ENCODE measurements around the gene SDE2. TPM values are rescaled to one million over a fixed set of nuclear protein-coding genes. Genes with fewer than 3 reads are reported as not detected.

SDE2 gene
- 10.4 and 11.8 TPM in 2 replicates for total RNA-seq

GRCh38 chr1:225999227-225999911 is at the start of gene SDE2:
SDE2 (minus strand) TSS chr1:225999343; CDS start chr1:225999312, 31 bp downstream.

DNA sequence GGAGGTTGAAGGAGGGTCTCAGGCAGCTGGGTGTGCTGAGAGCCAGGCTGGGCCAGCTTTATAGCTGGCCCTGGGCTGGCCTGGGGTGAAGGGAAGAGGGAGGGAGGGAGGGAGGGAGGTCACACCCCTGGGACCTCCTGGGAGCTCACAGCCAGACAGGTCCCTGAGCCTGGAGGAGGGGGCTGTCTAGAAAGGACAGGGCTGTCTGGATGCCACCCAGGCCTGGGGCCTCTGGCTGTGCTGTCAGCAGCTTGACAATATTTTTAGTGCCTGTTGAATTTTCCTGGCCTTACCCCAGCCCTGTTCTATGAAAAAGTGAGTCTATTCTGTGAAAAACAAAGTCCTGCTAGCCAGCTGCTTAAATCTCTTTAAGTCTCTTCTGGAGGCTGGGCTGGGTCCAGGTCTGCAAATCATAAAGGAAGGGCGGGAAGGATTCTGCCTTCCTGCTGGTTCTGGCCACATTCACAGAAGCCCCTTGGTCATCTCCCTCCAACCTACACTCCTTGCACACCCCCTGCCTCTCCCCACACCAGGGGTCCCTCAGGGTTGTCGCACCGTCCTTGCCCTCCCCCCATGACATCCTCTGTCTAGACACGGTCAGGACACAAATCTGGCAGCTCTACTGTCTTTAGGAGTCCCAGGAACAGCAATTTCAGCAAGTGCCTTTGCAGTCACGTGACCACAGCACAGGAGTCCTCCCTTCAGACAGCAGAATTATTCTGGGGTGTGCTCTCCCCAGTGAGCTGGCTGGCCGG is 57.8 kb downstream of the SDE2 start, which contains the start of gene LEFTY2:
Gene LEFTY2, minus strand, starts transcription at position 34 of the 755 bp plus-strand sequence. CDS start 80 bp downstream, outside the sequence.

Other genes starting within 250 kb of the SDE2 start
- 140 and 152 TPM in 2 replicates for gene SRP9, start 221.5 kb downstream of the SDE2 start, total RNA-seq
- gene EPHX1, start 189.2 kb downstream of the SDE2 start, total RNA-seq, result 390 and 427 TPM in 2 replicates
- 10.2 and 12.4 TPM in 2 replicates for gene TMEM63A, start 117.0 kb downstream of the SDE2 start, total RNA-seq
- not detected in 2 replicates for gene LEFTY1, start 110.2 kb downstream of the SDE2 start, total RNA-seq
- 31.7 and 42.4 TPM in 2 replicates for gene PYCR2, start 75.1 kb downstream of the SDE2 start, total RNA-seq
- gene LEFTY2, start 58.1 kb downstream of the SDE2 start, total RNA-seq, result not detected in 2 replicates
- gene H3-3A, start 63.4 kb upstream of the SDE2 start, total RNA-seq, result 231 and 252 TPM in 2 replicates
- 42.4 and 42.7 TPM in 2 replicates for gene ACBD3, start 187.4 kb upstream of the SDE2 start, total RNA-seq
- gene MIXL1, start 224.3 kb upstream of the SDE2 start, total RNA-seq, result not detected in 2 replicates

All from cardiac ventricle fibroblast (primary cell).